ENCODE measurements around the gene PPP2R2C. TPM values are rescaled to one million over a fixed set of nuclear protein-coding genes. Genes with fewer than 3 reads are reported as not detected.

Gene PPP2R2C
- total RNA-seq, 1 experiment from 2014 or later, result not detected

GRCh38 chr4:6491235-6491634, 18.8 kb upstream of the PPP2R2C start:
- ChIA-PET POLR2A (ENCODE audit: low non-redundant PET) (no interaction called here), CTCF (no interaction called here)
- Histone ChIP-seq H3K4me1 (ENCODE audit: insufficient read depth, low read length, poor library complexity, severe bottlenecking) (no peaks in the 10 kb centered on the region), H3K36me3 (ENCODE audit: insufficient read depth, low read length, poor library complexity, severe bottlenecking) (no peaks in the 10 kb centered on the region), H3K27me3 (replicated peaks; ENCODE audit: insufficient read depth, low read depth, low read length, poor library complexity) (peaks cover 32% of the 10 kb centered on the region), H3K27ac (ENCODE audit: low read depth, low read length, poor library complexity, severe bottlenecking) (no peak overlapping the region), H3K4me3 (ENCODE audit: low read depth, low read length, poor library complexity, severe bottlenecking) (no peak overlapping the region), H3K9me3 (ENCODE audit: low read depth, low read length, poor library complexity, severe bottlenecking) (peaks cover 8% of the 10 kb centered on the region)
- intact Hi-C loops (cut with micrococcal nuclease; ENCODE audit: unreplicated experiment), result no loop called here
- BruUV-seq (replicated peaks), result no TSS peak
- DNase-seq (ENCODE audit: low spot score), result no peak
- TF ChIP-seq EZH2 (IDR thresholded peaks at IDR 0.05; ENCODE audit: borderline replicate concordance, low read depth, low read length, poor library complexity, severe bottlenecking) (no peak), CTCF (conservative IDR thresholded peaks at IDR 0.05; ENCODE audit: low read depth, low read length) (no peak)

DNA sequence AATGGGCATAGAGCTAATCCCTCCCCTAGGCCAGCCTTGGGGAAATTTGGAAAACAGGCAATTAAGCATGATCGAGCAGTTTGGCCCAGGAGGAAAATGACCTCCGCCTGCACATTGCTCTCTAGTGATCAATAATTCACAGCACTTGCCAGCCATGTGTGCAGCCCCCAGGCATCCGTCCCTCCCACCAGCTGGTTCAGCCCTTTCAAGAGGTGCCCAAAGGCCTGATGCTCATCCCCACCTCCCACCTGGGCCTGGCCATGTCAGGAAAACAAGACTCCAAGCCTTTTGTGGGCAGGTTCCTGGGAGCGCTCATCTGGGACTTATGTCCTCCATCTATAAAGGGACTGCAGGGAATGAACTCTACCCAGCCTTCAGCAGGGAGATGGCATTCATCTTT, 17.5 kb upstream of the PPP2R2C start:
- Histone ChIP-seq H3K27ac (ENCODE audit: low read depth, low read length, poor library complexity, severe bottlenecking) (no peak overlapping the region), H3K36me3 (ENCODE audit: insufficient read depth, low read length, poor library complexity, severe bottlenecking) (no peaks in the 10 kb centered on the region), H3K4me1 (ENCODE audit: insufficient read depth, low read length, poor library complexity, severe bottlenecking) (no peaks in the 10 kb centered on the region), H3K4me3 (ENCODE audit: low read depth, low read length, poor library complexity, severe bottlenecking) (no peak overlapping the region), H3K9me3 (ENCODE audit: low read depth, low read length, poor library complexity, severe bottlenecking) (peaks cover 18% of the 10 kb centered on the region), H3K27me3 (replicated peaks; ENCODE audit: insufficient read depth, low read depth, low read length, poor library complexity) (peaks cover 37% of the 10 kb centered on the region)
- no peak for DNase-seq (ENCODE audit: low spot score)
- ChIA-PET CTCF (no interaction called here), POLR2A (ENCODE audit: low non-redundant PET) (no interaction called here)
- TF ChIP-seq CTCF (conservative IDR thresholded peaks at IDR 0.05; ENCODE audit: low read depth, low read length) (no peak), EZH2 (IDR thresholded peaks at IDR 0.05; ENCODE audit: borderline replicate concordance, low read depth, low read length, poor library complexity, severe bottlenecking) (no peak)
- intact Hi-C loops (cut with micrococcal nuclease; ENCODE audit: unreplicated experiment), result no loop called here
- BruUV-seq (replicated peaks), result no TSS peak

DNA sequence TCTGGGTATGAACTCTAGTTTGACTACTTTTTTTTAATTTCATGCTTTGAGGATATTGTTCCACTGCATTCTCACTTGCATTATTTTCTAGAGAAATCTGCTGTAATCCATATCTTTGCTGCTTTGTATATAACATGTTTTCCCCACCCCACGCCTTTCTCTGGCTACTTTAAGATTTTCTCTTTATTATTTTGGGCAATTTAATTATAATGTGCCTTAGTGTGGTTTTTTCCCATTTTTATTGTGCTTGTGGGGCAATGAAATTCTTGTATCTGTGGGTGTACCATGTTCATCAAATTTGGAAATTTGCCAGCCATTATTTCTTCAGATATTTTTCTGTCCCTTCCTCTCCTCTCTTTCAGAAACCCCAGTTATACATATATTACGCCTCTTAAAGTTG, 15.1 kb upstream of the PPP2R2C start:
- TF ChIP-seq EZH2 (IDR thresholded peaks at IDR 0.05; ENCODE audit: borderline replicate concordance, low read depth, low read length, poor library complexity, severe bottlenecking) (no peak), CTCF (conservative IDR thresholded peaks at IDR 0.05; ENCODE audit: low read depth, low read length) (no peak)
- H3K27ac ChIP-seq (ENCODE audit: low read depth, low read length, poor library complexity, severe bottlenecking), result no peak overlapping the region
- no peaks in the 10 kb centered on the region for H3K4me1 ChIP-seq (ENCODE audit: insufficient read depth, low read length, poor library complexity, severe bottlenecking)
- no peak for DNase-seq (ENCODE audit: low spot score)
- intact Hi-C loops (cut with micrococcal nuclease; ENCODE audit: unreplicated experiment), result no loop called here
- BruUV-seq (replicated peaks), result no TSS peak
- H3K9me3 ChIP-seq (ENCODE audit: low read depth, low read length, poor library complexity, severe bottlenecking), result peaks cover 18% of the 10 kb centered on the region
- ChIA-PET POLR2A (ENCODE audit: low non-redundant PET) (no interaction called here), CTCF (no interaction called here)
- peaks cover 52% of the 10 kb centered on the region for H3K27me3 ChIP-seq (replicated peaks; ENCODE audit: insufficient read depth, low read depth, low read length, poor library complexity)
- H3K4me3 ChIP-seq (ENCODE audit: low read depth, low read length, poor library complexity, severe bottlenecking), result no peak overlapping the region
- no peaks in the 10 kb centered on the region for H3K36me3 ChIP-seq (ENCODE audit: insufficient read depth, low read length, poor library complexity, severe bottlenecking)
